Neural cell (in vitro differentiated cells): ENCODE data around the gene SNTA1.

ENCODE experiments used
- CTCF ChIP-seq: fragments of 450-650 bp; IDR thresholded peaks from 2 replicates; pipeline ENCODE4 v1.5.1; 2014; ENCODE audit warnings: antibody characterized with exemption, mild to moderate bottlenecking, moderate library complexity; ENCODE audit not compliant: poor library complexity, severe bottlenecking
- EP300 ChIP-seq: fragments of 450-650 bp; conservative IDR thresholded peaks from 2 replicates; pipeline ENCODE4 v1.6.1; 2014; ENCODE audit warnings: antibody characterized with exemption, mild to moderate bottlenecking, moderate library complexity; ENCODE audit not compliant: poor library complexity, severe bottlenecking
- EZH2 ChIP-seq: fragments of 200-600, 300-800 bp; shearing (Covaris generic), sonication (generic); IDR thresholded peaks from 2 replicates; pipeline ENCODE4 v1.6.1; 2014; ENCODE audit warnings: antibody characterized with exemption, low read length, borderline replicate concordance, mild to moderate bottlenecking; ENCODE audit not compliant: insufficient read depth, poor library complexity, severe bottlenecking
- MXI1 ChIP-seq: fragments of 450-650 bp; conservative IDR thresholded peaks from 2 replicates; pipeline ENCODE4 v1.6.1; 2014; ENCODE audit warnings: antibody characterized with exemption, mild to moderate bottlenecking; ENCODE audit not compliant: poor library complexity, severe bottlenecking
- POLR2AphosphoS5 ChIP-seq: IDR thresholded peaks from 2 replicates; pipeline ENCODE4 v1.6.1; 2012
- REST ChIP-seq: IDR thresholded peaks from 2 replicates; pipeline ENCODE4 v1.6.1; 2012; ENCODE audit warnings: borderline replicate concordance
- SMC3 ChIP-seq: fragments of 450-650 bp; conservative IDR thresholded peaks from 2 replicates; pipeline ENCODE4 v1.6.1; 2014; ENCODE audit warnings: antibody characterized with exemption, mild to moderate bottlenecking, moderate library complexity; ENCODE audit not compliant: poor library complexity

- TF ChIP-seq CTCF (peak; percentile 14), POLR2AphosphoS5 (no peak), REST (no peak), EP300 (no peak), EZH2 (no peak), SMC3 (no peak), MXI1 (no peak)
Measured at GRCh38 chr20:33415948-33416347, 27.6 kb downstream of the SNTA1 start.
